Stimulated activated CD8-positive, alpha-beta memory T cell treated with anti-CD3 and anti-CD28 coated beads, Interleukin-15, amount 100 ng/mL, for 1 hour (primary cell): ENCODE results near the gene NEIL1.
"Not testable (repeated sequence)": the region's sequence is repeated elsewhere in the genome, so short reads cannot be mapped to it uniquely, and the experiment has no call there.

Source experiments
- DNase-seq: peaks from one replicate; pipeline ENCODE4 v3.0.0-alpha.2; 2020; ENCODE audit warnings: low read depth

The NEIL1 gene

GRCh38 chr15:75380773-75381172, 33.9 kb downstream of the NEIL1 start:
- no peak for DNase-seq

- DNase-seq = not testable (repeated sequence)
Measured at GRCh38 chr15:75383986-75384385, 37.1 kb downstream of the NEIL1 start.

- DNase-seq = no peak
Measured at GRCh38 chr15:75389791-75390382, 43.0 kb downstream of the NEIL1 start.

GRCh38 chr15:75397494-75397893, 50.7 kb downstream of the NEIL1 start:
- DNase-seq = no peak

GRCh38 chr15:75403892-75404291, 57.1 kb downstream of the NEIL1 start:
- DNase-seq = no peak
